ENCODE results near the gene SETD2.
"Not testable (repeated sequence)": the region's sequence is repeated elsewhere in the genome, so short reads cannot be mapped to it uniquely, and the experiment has no call there.

The SETD2 gene

GRCh38 chr3:47034868-47035489 is 128.9 kb downstream of the SETD2 start:
- no peak for DNase-seq (ENCODE audit: low spot score)

- DNase-seq (ENCODE audit: low spot score), result not testable (repeated sequence)
Measured at GRCh38 chr3:47031041-47031440, 132.9 kb downstream of the SETD2 start.

- no peak for DNase-seq (ENCODE audit: low spot score)
Measured at GRCh38 chr3:47028667-47029066, 135.2 kb downstream of the SETD2 start.

- no peak for DNase-seq (ENCODE audit: low spot score)
Measured at GRCh38 chr3:47028146-47028545, 135.8 kb downstream of the SETD2 start.

GRCh38 chr3:47026432-47026831 is 137.5 kb downstream of the SETD2 start:
- DNase-seq (ENCODE audit: low spot score), result not testable (repeated sequence)

- no peak for DNase-seq (ENCODE audit: low spot score)
Measured at GRCh38 chr3:47024932-47025331, 139.0 kb downstream of the SETD2 start.

- DNase-seq (ENCODE audit: low spot score), result no peak
Measured at GRCh38 chr3:47022641-47023071, 141.3 kb downstream of the SETD2 start.

GRCh38 chr3:47020311-47020710 is 143.6 kb downstream of the SETD2 start:
- DNase-seq (ENCODE audit: low spot score), result no peak

GRCh38 chr3:47019201-47019600 is 144.7 kb downstream of the SETD2 start:
- DNase-seq (ENCODE audit: low spot score), result no peak

- no peak for DNase-seq (ENCODE audit: low spot score)
Measured at GRCh38 chr3:47018269-47018611, 145.7 kb downstream of the SETD2 start.

- peak; percentile 39 for DNase-seq (ENCODE audit: low spot score)
Measured at GRCh38 chr3:47017504-47018268, 146.2 kb downstream of the SETD2 start.

- DNase-seq (ENCODE audit: low spot score), result no peak
Measured at GRCh38 chr3:47016934-47017435, 146.9 kb downstream of the SETD2 start.

- no peak for DNase-seq (ENCODE audit: low spot score)
Measured at GRCh38 chr3:47016086-47016933, 147.6 kb downstream of the SETD2 start.

- no peak for DNase-seq (ENCODE audit: low spot score)
Measured at GRCh38 chr3:47015151-47015550, 148.8 kb downstream of the SETD2 start.

GRCh38 chr3:47014036-47014435 is 149.9 kb downstream of the SETD2 start:
- DNase-seq (ENCODE audit: low spot score), result no peak

GRCh38 chr3:47013231-47013630 is 150.7 kb downstream of the SETD2 start:
- DNase-seq (ENCODE audit: low spot score), result no peak

- DNase-seq (ENCODE audit: low spot score), result no peak
Measured at GRCh38 chr3:47012342-47013230, 151.3 kb downstream of the SETD2 start.

- DNase-seq (ENCODE audit: low spot score), result no peak
Measured at GRCh38 chr3:47011371-47011770, 152.5 kb downstream of the SETD2 start.

- DNase-seq (ENCODE audit: low spot score), result no peak
Measured at GRCh38 chr3:47010910-47011309, 153.0 kb downstream of the SETD2 start.

GRCh38 chr3:47010111-47010712 is 153.7 kb downstream of the SETD2 start:
- DNase-seq (ENCODE audit: low spot score), result no peak

Measured in SW480 (cell line).